HG02885 (cell line): Measurements from ENCODE around the gene CIDEC.

Experiments
- ATAC-seq: cut with Tn5 transposase; IDR thresholded peaks from one replicate; pipeline ENCODE4 v1.9.1; 2021; ENCODE audit warnings: mild to moderate bottlenecking; ENCODE audit not compliant: unreplicated experiment, poor library complexity

Gene CIDEC, protein sequence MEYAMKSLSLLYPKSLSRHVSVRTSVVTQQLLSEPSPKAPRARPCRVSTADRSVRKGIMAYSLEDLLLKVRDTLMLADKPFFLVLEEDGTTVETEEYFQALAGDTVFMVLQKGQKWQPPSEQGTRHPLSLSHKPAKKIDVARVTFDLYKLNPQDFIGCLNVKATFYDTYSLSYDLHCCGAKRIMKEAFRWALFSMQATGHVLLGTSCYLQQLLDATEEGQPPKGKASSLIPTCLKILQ

DNA sequence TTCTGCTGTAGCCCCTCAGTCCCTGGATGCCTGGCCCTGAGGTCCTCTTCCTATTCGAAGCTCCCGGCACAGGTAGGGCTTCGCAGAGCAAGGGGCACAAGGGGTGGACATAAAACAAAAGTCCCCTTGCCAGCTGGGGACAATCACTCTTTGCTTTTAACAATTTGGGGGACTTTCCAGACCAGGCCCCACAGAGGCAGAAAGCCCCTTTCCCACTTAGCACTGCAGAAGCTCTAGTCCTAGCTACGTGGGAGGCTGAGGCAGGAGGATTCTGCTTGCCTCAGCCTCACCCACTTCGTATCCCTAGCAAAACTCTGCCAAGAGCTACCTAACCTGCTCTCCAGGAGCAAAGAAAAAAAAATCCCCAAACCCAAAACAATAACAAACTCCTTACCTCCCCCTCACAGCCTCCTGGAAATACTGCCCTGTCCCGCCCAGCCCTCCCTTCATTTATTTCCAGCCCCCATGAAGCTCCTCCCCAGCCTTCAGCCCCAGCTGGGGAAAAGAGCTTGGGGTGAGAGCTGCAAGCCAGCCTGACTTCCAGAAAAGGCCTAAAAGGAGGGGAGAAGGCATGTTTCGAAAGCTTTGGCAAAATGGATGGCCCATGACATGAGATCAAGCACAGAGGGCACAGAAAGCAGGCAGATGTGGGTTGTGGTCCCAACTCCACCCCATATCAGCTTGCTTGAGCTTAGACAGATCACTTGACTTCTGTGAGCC lies at the start of gene CIDEC:
TSS of gene CIDEC (minus strand) at position 424 of the 720 bp plus-strand sequence. CDS start 1,767 bp downstream, outside the sequence.
- ATAC-seq, result no peak

DNA sequence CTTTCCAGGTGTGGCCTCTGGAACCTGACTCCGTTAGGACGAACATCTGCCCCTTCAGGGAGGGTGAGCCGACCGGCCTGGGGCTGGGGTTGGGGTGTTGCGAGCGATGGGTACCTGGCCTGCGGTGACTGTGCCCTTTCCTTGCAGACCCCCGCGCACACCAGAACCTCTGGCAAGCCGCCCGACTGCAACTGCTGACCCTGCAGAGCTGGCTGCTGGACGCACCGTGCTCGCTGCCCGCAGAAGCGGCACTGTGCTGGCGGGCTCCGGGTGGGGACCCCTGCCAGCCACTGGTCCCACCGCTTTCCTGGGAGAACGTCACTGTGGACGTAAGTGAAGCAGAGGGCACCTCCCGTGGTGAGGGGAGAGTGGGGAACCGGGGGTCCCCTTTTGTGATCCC lies 48.1 kb upstream of the CIDEC start:
- ATAC-seq, result no peak

DNA sequence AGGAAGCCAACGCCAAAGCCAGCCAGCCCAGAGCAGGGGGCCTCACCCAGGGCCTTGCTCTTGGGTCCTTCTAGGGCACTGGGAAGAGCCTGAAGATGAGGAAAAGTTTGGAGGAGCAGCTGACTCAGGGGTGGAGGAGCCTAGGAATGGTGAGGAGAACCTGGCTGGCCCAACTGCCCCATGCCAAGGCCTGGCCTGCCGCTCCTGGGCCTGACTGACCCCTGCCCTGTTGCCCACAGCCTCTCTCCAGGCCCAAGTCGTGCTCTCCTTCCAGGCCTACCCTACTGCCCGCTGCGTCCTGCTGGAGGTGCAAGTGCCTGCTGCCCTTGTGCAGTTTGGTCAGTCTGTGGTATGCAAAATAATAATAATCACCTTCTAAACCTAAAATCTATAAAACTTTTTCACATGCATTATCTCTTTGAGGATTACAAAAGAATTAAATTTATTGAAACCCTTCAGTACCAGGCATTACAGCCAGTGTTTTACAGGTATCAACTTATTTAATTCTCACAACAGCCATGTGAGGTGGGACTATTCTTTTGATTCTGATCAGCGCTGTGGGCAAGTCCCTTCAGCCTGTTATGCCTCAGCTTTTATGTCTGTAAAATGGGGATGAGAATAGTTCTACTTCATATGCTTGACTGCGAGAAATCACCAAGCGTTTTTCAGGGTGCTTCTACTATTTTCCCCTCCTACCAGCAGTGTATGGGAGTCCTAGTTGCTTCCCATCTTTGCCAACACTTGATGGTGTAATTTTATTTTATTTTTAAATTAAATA lies 38.4 kb upstream of the CIDEC start:
- no peak for ATAC-seq

DNA sequence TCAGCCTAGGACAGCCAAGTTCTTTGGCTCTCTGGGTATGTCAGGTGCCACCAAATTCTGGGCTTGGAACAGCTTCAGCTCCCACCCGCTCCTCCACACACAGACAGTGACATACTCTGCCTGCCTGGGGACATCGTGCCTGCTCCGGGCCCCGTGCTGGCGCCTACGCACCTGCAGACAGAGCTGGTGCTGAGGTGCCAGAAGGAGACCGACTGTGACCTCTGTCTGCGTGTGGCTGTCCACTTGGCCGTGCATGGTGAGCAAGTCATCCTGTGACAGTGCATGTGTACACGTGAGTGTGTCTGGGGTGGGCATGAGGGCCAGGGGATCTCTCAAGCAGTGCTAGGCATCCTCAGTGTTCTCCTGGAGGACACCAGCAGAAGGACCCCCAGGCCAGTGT lies 37.8 kb upstream of the CIDEC start:
- ATAC-seq, result no peak

DNA sequence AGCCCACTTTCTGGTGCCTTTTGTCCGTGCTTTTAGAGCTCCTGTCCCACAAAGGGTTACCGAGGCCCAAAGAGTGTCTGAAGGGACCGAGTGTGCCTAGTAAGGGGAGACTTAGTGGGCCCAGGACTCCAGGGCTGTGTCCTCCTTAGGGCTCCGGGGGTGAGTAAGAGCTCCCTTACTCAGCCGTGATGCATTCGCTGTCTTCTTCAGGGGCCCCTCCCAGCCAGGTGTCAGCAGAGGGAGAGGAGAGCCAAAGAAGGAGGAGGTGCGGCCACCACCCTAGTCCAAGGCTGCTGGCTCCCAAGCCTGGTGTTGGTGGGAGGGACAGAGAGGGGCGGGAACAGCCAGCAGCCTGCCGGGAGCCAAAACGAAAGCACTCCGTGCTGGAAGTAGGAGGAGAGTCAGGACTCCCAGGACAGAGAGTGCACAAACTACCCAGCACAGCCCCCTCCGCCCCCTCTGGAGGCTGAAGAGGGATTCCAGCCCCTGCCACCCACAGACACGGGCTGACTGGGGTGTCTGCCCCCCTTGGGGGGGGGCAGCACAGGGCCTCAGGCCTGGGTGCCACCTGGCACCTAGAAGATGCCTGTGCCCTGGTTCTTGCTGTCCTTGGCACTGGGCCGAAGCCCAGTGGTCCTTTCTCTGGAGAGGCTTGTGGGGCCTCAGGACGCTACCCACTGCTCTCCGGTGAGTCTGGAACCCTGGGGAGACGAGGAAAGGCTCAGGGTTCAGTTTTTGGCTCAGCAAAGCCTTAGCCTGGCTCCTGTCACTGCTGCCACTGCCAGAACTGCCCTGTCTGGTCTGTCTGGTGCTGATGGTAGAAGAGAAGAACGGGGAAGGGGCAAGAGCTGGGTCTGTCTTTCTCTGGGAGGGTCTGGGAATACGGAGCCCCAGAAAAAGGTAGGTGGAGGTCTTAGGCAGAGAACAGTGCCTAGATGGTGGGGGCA lies 37.0 kb upstream of the CIDEC start, which contains the start of gene IL17RC:
TSS of gene IL17RC (plus strand) at position 365 of the 947 bp plus-strand sequence. CDS start at position 583, 218 bp downstream.
- ATAC-seq, result no peak

DNA sequence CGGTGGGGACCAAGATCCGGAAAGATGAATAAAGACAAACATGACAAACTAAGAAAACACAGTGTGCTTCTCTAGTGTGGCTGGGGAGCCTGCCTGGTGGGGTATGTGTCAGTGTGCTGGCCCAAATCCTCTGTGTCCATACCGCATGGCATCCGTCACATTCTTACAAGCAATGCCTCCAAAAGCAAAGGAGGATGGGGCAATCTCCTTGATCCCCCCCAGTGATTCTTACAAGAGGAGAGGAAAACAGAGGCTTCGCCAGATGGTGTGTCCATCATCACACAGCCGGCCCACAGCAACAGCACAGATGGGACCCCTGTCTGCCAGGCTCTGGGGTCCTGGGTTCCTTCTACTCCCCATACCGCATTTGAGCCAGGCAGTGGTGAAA lies 36.3 kb upstream of the CIDEC start:
- no peak for ATAC-seq

DNA sequence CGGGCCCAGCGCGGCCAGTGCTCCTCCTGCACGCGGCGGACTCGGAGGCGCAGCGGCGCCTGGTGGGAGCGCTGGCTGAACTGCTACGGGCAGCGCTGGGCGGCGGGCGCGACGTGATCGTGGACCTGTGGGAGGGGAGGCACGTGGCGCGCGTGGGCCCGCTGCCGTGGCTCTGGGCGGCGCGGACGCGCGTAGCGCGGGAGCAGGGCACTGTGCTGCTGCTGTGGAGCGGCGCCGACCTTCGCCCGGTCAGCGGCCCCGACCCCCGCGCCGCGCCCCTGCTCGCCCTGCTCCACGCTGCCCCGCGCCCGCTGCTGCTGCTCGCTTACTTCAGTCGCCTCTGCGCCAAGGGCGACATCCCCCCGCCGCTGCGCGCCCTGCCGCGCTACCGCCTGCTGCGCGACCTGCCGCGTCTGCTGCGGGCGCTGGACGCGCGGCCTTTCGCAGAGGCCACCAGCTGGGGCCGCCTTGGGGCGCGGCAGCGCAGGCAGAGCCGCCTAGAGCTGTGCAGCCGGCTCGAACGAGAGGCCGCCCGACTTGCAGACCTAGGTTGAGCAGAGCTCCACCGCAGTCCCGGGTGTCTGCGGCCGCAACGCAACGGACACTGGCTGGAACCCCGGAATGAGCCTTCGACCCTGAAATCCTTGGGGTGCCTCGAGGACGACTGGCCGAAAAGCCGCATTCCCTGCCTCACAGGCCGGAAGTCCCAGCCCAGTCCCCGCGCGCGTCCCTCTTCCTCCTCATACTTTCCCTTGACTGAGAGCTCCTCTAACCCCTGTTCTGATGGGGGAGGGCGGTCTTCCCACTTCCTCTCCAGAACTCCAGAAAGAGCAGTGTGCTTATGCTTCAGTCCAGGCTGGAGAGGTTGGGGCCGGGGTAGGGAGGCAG lies 35.4 kb upstream of the CIDEC start:
- peak; percentile 53 for ATAC-seq

DNA sequence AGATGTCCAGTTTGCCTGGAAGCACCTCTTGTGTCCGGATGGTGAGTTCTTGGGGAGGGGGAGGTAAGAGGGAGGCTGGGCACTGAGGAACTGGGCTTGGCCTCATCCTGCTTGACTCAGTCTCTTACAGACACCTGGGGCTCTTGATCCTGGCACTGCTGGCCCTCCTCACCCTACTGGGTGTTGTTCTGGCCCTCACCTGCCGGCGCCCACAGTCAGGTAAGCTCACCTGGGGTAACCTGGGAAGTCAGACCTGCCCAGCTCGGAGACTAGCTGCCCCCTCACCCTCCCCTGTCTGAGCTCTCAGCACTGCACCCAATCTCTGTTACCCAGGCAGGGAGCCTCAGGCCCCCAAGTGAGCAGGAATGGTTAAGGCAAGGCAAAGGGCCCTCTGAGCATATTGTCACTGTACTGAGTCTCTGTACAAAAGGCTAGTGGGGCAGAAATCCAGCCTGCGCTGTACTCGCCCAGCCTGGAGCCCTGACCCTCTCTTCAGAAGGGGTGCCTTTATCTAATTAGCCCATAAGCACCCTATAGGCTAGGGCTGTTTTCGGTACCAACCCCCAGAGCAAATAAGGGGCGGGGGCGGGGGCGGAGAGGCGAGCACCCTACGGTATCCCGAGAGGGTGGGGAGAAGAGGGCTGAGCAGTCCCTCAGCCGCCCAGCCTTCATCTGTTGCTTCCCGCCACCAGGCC lies 34.7 kb upstream of the CIDEC start:
- ATAC-seq, result no peak

DNA sequence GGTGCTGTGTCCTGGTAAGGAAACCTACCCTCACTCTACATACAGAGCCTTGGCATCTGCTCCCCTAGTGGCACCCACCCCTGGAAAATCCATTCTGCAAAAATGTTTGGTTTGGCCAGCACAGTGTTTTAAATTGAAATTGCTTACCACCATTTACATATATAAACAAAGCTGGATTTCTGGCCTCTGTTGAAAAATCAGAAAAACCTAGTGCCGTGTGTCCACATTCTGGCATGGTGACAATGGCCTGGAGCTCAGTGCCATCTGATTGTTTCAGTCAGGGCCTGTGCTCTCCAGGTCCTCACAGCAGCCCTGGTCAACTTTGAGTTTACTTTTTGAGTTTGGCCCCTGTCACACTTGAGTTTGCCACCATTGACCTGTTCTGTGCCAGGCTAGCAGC lies 34.0 kb upstream of the CIDEC start:
- no peak for ATAC-seq

DNA sequence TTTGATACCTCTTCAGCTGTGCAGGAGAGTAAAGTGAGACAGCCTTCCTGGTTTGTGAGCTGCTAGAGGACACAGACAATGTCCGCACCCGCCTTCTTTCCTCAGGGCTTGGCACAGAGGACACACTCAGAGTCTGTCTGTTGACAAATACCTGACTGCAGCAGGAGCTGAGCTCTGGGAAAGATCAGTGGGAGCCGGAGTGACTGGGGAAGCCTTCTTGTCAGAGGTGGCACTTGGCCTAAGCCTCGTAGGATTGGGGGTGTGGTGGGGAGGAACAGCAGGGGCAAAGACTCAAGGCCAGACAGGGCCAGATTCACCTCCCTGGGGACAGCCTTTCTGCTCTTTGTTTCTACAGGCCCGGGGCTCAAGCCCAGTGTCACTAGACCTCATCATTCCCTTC lies 33.5 kb upstream of the CIDEC start:
- no peak for ATAC-seq

DNA sequence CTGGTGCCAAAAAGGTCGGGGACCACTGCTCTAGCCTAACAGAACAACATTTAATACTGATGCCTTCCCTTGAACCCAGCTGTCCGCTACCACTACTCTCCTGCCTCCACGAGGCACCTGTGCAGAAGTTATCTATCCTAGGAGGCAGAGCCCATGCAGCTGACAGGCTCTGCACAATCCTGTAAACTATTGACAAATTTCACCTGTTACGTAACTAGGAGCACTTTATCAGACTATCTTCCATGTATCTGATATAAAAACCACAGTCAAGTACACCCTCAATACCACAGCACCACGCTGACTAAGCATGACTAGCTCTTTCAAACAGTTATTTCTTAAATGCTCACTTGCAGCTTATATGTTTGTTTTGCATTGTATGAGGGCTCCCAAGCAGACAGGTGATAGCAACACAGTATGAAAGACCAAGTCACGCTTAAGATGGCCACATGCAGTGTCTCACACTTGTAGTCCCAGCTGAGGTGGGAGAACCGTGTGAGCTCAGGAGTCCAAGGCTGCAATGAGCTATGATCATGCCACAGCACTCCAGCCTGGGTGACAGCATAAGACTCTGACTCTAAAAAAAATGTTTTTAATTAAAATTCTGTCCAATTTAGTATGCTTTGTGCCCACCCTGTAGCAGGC lies 32.4 kb upstream of the CIDEC start:
- ATAC-seq, result no peak

DNA sequence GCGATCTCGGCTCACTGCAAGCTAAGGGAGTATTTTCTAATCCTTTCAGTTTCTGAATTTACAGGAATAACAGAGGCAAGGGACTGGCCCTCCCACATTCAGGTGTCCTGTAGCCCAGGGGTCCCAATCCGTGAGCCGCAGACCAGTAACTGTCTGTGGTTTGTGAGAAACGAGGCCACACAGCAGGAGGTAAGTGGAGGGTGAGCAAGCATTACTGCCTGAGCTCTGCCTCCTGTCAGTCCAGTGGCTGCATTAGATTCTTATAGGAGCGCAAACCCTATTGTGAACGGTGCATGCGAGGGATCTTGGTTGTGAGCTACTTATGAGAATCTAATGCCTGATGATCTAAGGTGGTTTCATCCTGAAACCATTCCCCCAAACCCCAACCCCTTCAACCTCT lies 31.8 kb upstream of the CIDEC start:
- no peak for ATAC-seq

DNA sequence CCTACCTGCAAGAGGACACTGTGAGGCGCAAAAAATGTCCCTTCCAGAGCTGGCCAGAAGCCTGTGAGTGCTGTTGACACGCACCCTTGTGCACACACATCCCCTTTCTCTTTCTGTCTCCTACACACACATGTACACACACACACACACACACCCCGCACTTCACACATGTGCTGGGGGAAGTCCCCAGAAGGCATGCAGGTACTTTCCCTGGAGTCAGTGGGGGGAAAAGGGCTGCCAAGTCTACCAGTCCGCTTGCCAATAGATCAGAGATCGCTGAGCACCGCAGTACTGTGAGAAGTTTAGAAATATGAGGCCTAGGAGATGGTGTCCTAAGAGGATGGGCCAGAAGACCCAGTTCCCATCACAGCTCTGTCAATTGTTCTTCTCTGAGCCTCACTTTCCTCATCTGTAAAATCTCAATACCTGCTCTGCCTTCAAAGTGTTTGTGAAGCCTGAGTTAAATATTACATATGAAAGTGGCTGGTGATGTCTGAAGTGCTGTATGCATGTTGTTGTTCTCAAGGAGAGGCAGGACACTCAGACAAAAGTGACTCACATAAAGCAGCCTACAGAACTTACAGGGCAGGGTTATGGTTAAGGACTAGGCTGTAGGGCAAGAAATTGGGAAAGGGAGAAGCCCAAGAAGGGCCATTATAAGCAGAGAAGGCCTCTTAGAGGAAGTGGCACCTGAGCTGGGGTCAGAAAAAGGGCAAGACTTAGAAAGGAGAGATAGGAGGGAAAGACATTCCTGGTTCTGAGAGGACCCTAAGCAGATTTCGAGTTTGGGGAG lies 29.4 kb upstream of the CIDEC start:
- no peak for ATAC-seq

DNA sequence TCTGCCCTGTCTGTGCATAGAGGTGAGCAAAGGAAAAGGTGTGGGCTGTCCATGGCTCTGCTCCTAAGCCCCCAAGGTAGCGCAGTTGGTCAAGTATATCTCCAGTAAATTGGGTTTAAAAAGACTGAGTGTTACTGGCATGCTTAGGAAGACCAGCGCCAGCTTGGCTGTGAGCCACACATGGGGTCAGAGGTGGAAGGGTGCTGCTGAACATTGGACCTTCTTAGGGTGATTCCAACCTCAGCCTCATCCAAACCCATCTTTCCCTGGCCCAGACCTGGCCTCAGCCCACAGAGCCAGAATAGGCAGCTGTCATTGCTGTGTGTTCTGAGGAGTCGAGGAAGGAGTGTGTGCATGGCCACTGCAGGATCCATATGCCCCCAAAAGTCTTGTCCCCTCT lies 28.2 kb upstream of the CIDEC start:
- ATAC-seq, result no peak

DNA sequence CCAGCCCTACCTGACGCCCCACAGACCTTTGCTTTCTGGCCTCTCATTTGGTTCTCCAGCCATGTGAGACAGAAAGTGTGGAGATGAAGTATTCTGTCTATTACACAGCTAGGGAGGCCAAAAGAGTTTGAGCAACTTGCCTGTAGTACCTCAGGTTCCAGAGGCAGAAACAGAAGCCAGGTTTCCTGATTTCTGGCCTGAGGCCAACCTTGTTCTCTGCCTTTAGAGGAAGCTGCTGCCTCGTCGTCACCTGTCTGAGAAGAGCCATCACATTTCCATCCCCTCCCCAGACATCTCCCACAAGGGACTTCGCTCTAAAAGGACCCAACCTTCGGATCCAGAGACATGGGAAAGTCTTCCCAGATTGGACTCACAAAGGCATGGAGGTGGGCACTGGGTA lies 26.4 kb upstream of the CIDEC start:
- no peak for ATAC-seq

DNA sequence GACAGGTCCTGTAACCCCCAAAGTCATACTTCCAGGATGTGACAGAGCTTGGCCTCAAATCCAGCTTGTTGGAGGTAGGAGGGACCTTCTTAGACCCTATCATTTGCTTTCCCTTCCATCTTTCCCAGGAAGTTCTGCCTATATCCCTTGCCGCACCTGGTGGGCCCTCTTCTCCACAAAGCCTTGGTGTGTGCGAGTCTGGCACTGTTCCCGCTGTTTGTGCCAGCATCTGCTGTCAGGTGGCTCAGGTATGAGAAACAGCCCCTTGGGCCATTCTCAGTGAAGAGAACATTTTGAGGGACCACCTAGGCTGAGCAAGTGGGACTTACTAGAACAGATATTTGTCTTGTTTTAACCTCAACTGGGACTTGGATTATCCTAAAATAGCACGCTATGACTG lies 23.9 kb upstream of the CIDEC start:
- no peak for ATAC-seq

DNA sequence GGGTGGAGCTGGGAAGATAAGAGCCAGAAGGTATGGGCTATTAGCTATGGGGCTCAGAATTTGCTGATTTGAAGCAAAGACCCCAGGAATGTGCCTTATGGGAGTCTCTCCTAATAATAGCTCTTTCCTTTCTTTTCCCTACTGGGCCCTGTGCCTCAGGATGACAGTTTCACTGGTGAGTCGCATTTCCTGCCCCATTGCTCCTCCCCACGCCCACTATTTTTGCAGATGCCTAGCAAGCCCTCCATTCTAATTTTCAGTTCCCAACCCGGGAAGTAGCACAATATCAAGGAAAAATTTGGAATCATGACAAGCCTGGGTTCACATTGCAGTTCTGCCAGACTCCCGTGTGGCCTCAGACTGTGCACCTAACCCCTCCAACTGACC lies 23.2 kb upstream of the CIDEC start:
- ATAC-seq, result no peak
